Endothelial cell of umbilical vein (primary cell): Measurements from ENCODE around the gene GMPR2. TPM values are rescaled to one million over a fixed set of nuclear protein-coding genes. Genes with fewer than 3 reads are reported as not detected.

ENCODE experiments used
- BruUV-seq: library from RNA; stranded (reverse); fragments of 400-500 nt; replicated peaks from 2 replicates; lab custom pipeline; 2021; lab: Mats Ljungman, UMichigan
- CTCF ChIA-PET: fragments of 300-600, 350-600 bp; sonication (Branson Sonifier 250); formaldehyde crosslinking; loops from one replicate; lab custom pipeline; 2021; ENCODE audit warnings: antibody characterized with exemption, inconsistent platforms; lab: Charles Lee
- POLR2A ChIA-PET: fragments of 300-600, 350-600 bp; sonication (Branson Sonifier 250); formaldehyde crosslinking; loops from one replicate; lab custom pipeline; 2021; ENCODE audit warnings: antibody characterized with exemption, inconsistent platforms; lab: Charles Lee
- DNase-seq: peaks from one replicate; pipeline ENCODE4 v3.0.0-alpha.2; 2011; ENCODE audit warnings: low read depth, low spot score
- FAIRE-seq: peaks from 2 replicates; lab custom pipeline; 2011; peaks lifted over from hg19 to GRCh38; lab: Jason Lieb, UNC
- H2AFZ ChIP-seq: 2 replicates; pipeline ENCODE4 v1.6.0; 2012; ENCODE audit warnings: low read depth, low read length, control low read depth, inconsistent platforms
- H3K27ac ChIP-seq: 2 replicates; pipeline ENCODE4 v1.5.1; 2011; ENCODE audit warnings: low read depth, mild to moderate bottlenecking, control low read depth, low read length, moderate library complexity; ENCODE audit not compliant: insufficient read depth
- H3K27me3 ChIP-seq, 2 experiments: 2 replicates each; pipeline versions ENCODE4 v1.6.0 to v1.6.1; 2011; ENCODE audit warnings: low read length in 2 of 2, mixed read lengths in 1 of 2; ENCODE audit not compliant: control insufficient read depth in 2 of 2, insufficient read depth in 2 of 2
- H3K36me3 ChIP-seq, 2 experiments: 2 replicates in 1 of 2; 3 replicates in 1 of 2; pipeline ENCODE4 v1.5.1; 2011; ENCODE audit warnings: low read length in 2 of 2, mild to moderate bottlenecking in 1 of 2, moderate library complexity in 1 of 2; ENCODE audit not compliant: control insufficient read depth in 2 of 2, insufficient read depth in 2 of 2; ENCODE audit errors: extremely low read depth in 1 of 2
- H3K4me1 ChIP-seq: 3 replicates; pipeline ENCODE4 v1.5.1; 2011; ENCODE audit warnings: mild to moderate bottlenecking, low read length; ENCODE audit not compliant: control insufficient read depth, insufficient read depth; ENCODE audit errors: extremely low read depth
- H3K4me2 ChIP-seq: 2 replicates; pipeline ENCODE4 v1.6.1; 2011; ENCODE audit warnings: low read length, control low read depth, mixed read lengths; ENCODE audit not compliant: insufficient read depth
- H3K4me3 ChIP-seq, 3 experiments: fragments of 200-600 bp in 1 of 3; sonication (generic), shearing (Covaris generic) in 1 of 3; replicated peaks in 1 of 3; 2 replicates each; pipeline ENCODE4 v1.5.1; 2011 to 2016; ENCODE audit warnings: control low read depth in 3 of 3, low read length in 3 of 3, mild to moderate bottlenecking in 2 of 3, inconsistent platforms in 1 of 3, low read depth in 1 of 3, moderate library complexity in 1 of 3; ENCODE audit not compliant: insufficient read depth in 1 of 3
- H3K79me2 ChIP-seq: 2 replicates; pipeline ENCODE4 v1.6.0; 2012; ENCODE audit warnings: low read length, inconsistent platforms; ENCODE audit not compliant: control insufficient read depth, insufficient read depth
- H3K9ac ChIP-seq: replicated peaks from 2 replicates; pipeline ENCODE3; 2011; ENCODE audit warnings: low read length, control low read depth; ENCODE audit not compliant: insufficient read depth; ENCODE audit errors: extremely low read depth
- H3K9me1 ChIP-seq: replicated peaks from 3 replicates; pipeline ENCODE4 v1.6.0; 2011; ENCODE audit warnings: mild to moderate bottlenecking, low read length; ENCODE audit not compliant: control insufficient read depth, insufficient read depth; ENCODE audit errors: extremely low read depth
- H3K9me3 ChIP-seq: replicated peaks from 2 replicates; pipeline ENCODE4 v1.5.1; 2012; ENCODE audit warnings: low read length, inconsistent platforms; ENCODE audit not compliant: control insufficient read depth, insufficient read depth
- H4K20me1 ChIP-seq: replicated peaks from 2 replicates; pipeline ENCODE3; 2011; ENCODE audit warnings: mild to moderate bottlenecking, low read length; ENCODE audit not compliant: control insufficient read depth, insufficient read depth; ENCODE audit errors: extremely low read depth
- CTCF ChIP-seq, 2 donors: IDR thresholded peaks; 1 replicate in 1 of 2; 2 replicates in 1 of 2; pipeline ENCODE4 v1.5.1; 2011; ENCODE audit warnings: low read length in 2 of 2, mild to moderate bottlenecking in 2 of 2, moderate library complexity in 2 of 2, control low read depth in 1 of 2, inconsistent platforms in 1 of 2, low read depth in 1 of 2; ENCODE audit not compliant: insufficient read depth in 1 of 2; ENCODE audit errors: extremely low read depth in 1 of 2
- EZH2 ChIP-seq: IDR thresholded peaks from 2 replicates; pipeline ENCODE4 v1.6.1; 2012; ENCODE audit warnings: borderline replicate concordance, low read depth, mild to moderate bottlenecking, moderate library complexity, low read length, inconsistent platforms; ENCODE audit not compliant: severe bottlenecking
- FOS ChIP-seq: IDR thresholded peaks from 2 replicates; pipeline ENCODE4 v1.6.1; 2011; ENCODE audit warnings: mild to moderate bottlenecking, low read length, moderate library complexity, borderline replicate concordance; ENCODE audit not compliant: insufficient read depth
- GATA2 ChIP-seq: IDR thresholded peaks from 2 replicates; pipeline ENCODE4 v1.7.0; 2011; ENCODE audit warnings: low read depth, mild to moderate bottlenecking, moderate library complexity, mixed read lengths, low read length; ENCODE audit not compliant: insufficient read length, insufficient read depth
- JUN ChIP-seq: IDR thresholded peaks from 2 replicates; pipeline ENCODE4 v1.6.1; 2011; ENCODE audit warnings: borderline replicate concordance, low read depth; ENCODE audit not compliant: insufficient read length, insufficient read depth
- MAX ChIP-seq: IDR thresholded peaks from 2 replicates; pipeline ENCODE4 v1.6.1; 2011; ENCODE audit not compliant: insufficient read depth, insufficient read length
- MYC ChIP-seq: IDR thresholded peaks from one replicate; pipeline ENCODE4 v1.6.1; 2011; ENCODE audit warnings: mild to moderate bottlenecking, low read depth, low read length
- POLR2A ChIP-seq: IDR thresholded peaks from 2 replicates; pipeline ENCODE4 v1.6.1; 2012; ENCODE audit warnings: low read depth, mild to moderate bottlenecking, control low read depth, low read length
- POLR2AphosphoS5 ChIP-seq: IDR thresholded peaks from 2 replicates; pipeline ENCODE4 v1.6.1; 2012; ENCODE audit warnings: low read depth, mild to moderate bottlenecking, control low read depth, low read length, moderate library complexity; ENCODE audit not compliant: insufficient read depth
- dilution Hi-C: fragments of 300-500 bp; cut with MboI; formaldehyde crosslinking; loops from one replicate; pipeline ENCODE4 v1.15.0; 2019; ENCODE audit warnings: low sequenced_read_pairs; ENCODE audit not compliant: extremely low pct_ligation_motif_present
- intact Hi-C: fragments of 100-400 bp; cut with micrococcal nuclease; formaldehyde crosslinking; loops from one replicate; pipeline ENCODE4 v1.10.0; 2022
- polyA plus RNA-seq, 4 experiments: library from polyadenylated mRNA; depleted of rRNA in 3 of 4; stranded (reverse) in 3 of 4; unstranded in 1 of 4; fragments of >200 nt; gene quantifications; 2 replicates each; pipeline versions ENCODE4 v1.2.1 to v1.2.3, GENCODE V29; 2011 to 2012; ENCODE audit warnings: missing spikeins in 1 of 4
- total RNA-seq: library from RNA; stranded (reverse); gene quantifications from 2 replicates; pipeline ENCODE4 v1.2.3, GENCODE V29; 2021

Gene GMPR2
- total and polyA plus RNA-seq, 2 donors (not counting 3 experiments of a cell fraction or from before 2014, with no cell fraction given) = 58.1 to 61.8 TPM

- dilution Hi-C loops = no loop called here
- no TSS peak for BruUV-seq
- Histone ChIP-seq H3K27me3 (no peaks in the 10 kb centered on the region), H3K9me1 (no peaks in the 10 kb centered on the region), H3K36me3 (no peaks in the 10 kb centered on the region), H3K27ac (no peak overlapping the region), H3K4me1 (no peaks in the 10 kb centered on the region), H2AFZ (no peak overlapping the region), H3K9me3 (no peaks in the 10 kb centered on the region), H4K20me1 (no peaks in the 10 kb centered on the region), H3K9ac (no peak overlapping the region), H3K79me2 (no peaks in the 10 kb centered on the region), H3K4me3 (no peak overlapping the region), H3K4me2 (no peak overlapping the region)
- no peak for TF ChIP-seq MYC
- no peak for FAIRE-seq
- ChIA-PET CTCF (interaction anchor here (0.9 to 1.6 kb wide), 3 partner anchors 12 to 23 kb away, joined by 3 to 4 read pairs (median 3); partner anchors contain the start of gene CIDEB), POLR2A (no interaction called here)
- intact Hi-C loops = no loop called here
- no peak for DNase-seq
These were observed 51.8 kb downstream of the GMPR2 start for GRCh38 chr14:24284501-24285035.

GRCh38 chr14:24285351-24285750 lies 52.6 kb downstream of the GMPR2 start:
- no peak for DNase-seq
- Histone ChIP-seq H3K9me1 (no peaks in the 10 kb centered on the region), H3K9me3 (no peaks in the 10 kb centered on the region), H3K4me1 (no peaks in the 10 kb centered on the region), H2AFZ (no peak overlapping the region), H3K79me2 (no peaks in the 10 kb centered on the region), H3K9ac (no peak overlapping the region), H3K27ac (no peak overlapping the region), H3K4me3 (no peak overlapping the region), H3K4me2 (no peak overlapping the region), H3K36me3 (no peaks in the 10 kb centered on the region), H3K27me3 (no peaks in the 10 kb centered on the region), H4K20me1 (no peaks in the 10 kb centered on the region)
- dilution Hi-C loops (no loop called here), intact Hi-C loops (no loop called here)
- BruUV-seq = no TSS peak
- TF ChIP-seq POLR2A (no peak), CTCF (IDR thresholded peaks at IDR 0.05; ENCODE audit: extremely low read depth in 1 of 2, insufficient read depth in 1 of 2, low read depth in 1 of 2, low read length in 2 of 2) (no peak), FOS (no peak), MAX (no peak), MYC (no peak), JUN (no peak), POLR2AphosphoS5 (no peak), EZH2 (no peak), GATA2 (no peak)
- FAIRE-seq = no peak
- POLR2A ChIA-PET = no interaction called here
- CTCF ChIA-PET = interaction anchor here (0.9 to 1.6 kb wide), 3 partner anchors 11 to 23 kb away, joined by 3 to 4 read pairs (median 3); partner anchors contain the start of gene CIDEB
